Osteocyte (in vitro differentiated cells): ENCODE measurements around the gene DHRS4L2. TPM values are rescaled to one million over a fixed set of nuclear protein-coding genes. Genes with fewer than 3 reads are reported as not detected.
"Not testable (repeated sequence)": the region's sequence is repeated elsewhere in the genome, so short reads cannot be mapped to it uniquely, and the experiment has no call there.

Source experiments
- DNase-seq: peaks from one replicate; pipeline ENCODE4 v3.0.0; 2021; ENCODE audit warnings: mixed read lengths; ENCODE audit not compliant: unreplicated experiment; ENCODE audit errors: extremely low spot score
- H3K27ac Mint-ChIP-seq: one replicate; pipeline ENCODE4 v1.8.0; 2021; ENCODE audit warnings: mild to moderate bottlenecking, mixed read lengths; ENCODE audit not compliant: unreplicated experiment
- H3K27me3 Mint-ChIP-seq: one replicate; pipeline ENCODE4 v1.8.0; 2021; ENCODE audit warnings: mixed read lengths; ENCODE audit not compliant: unreplicated experiment
- H3K36me3 Mint-ChIP-seq: one replicate; pipeline ENCODE4 v1.8.0; 2021; ENCODE audit warnings: mixed read lengths; ENCODE audit not compliant: unreplicated experiment
- H3K4me1 Mint-ChIP-seq: one replicate; pipeline ENCODE4 v1.8.0; 2021; ENCODE audit warnings: mixed read lengths; ENCODE audit not compliant: unreplicated experiment
- H3K4me3 Mint-ChIP-seq: one replicate; pipeline ENCODE4 v1.8.0; 2021; ENCODE audit warnings: mild to moderate bottlenecking, moderate library complexity, mixed read lengths; ENCODE audit not compliant: unreplicated experiment
- H3K9me3 Mint-ChIP-seq: one replicate; pipeline ENCODE4 v1.8.0; 2021; ENCODE audit warnings: mixed read lengths; ENCODE audit not compliant: unreplicated experiment
- CTCF ChIP-seq: fragments of 200-600 bp; sonication (generic); IDR thresholded peaks from 2 replicates; pipeline ENCODE4 v1.5.0; 2021; ENCODE audit warnings: antibody characterized with exemption, mild to moderate bottlenecking, moderate library complexity
- total RNA-seq: library from RNA; stranded (reverse); gene quantifications from 2 replicates; pipeline ENCODE4 v1.2.1, GENCODE V29; 2021

DHRS4L2 gene
- total RNA-seq, 1 donor from 2014 or later = 17.1 TPM

GRCh38 chr14:24042746-24043145 lies 54.0 kb downstream of the DHRS4L2 start:
- DNase-seq = no peak
- H3K27me3 Mint-ChIP-seq = peaks cover 22% of the 10 kb centered on the region
- H3K4me1 Mint-ChIP-seq = no peaks in the 10 kb centered on the region
- no peaks in the 10 kb centered on the region for H3K36me3 Mint-ChIP-seq
- TF ChIP-seq CTCF = no peak
- H3K27ac Mint-ChIP-seq = no peak overlapping the region
- H3K4me3 Mint-ChIP-seq = no peak overlapping the region
- H3K9me3 Mint-ChIP-seq = no peaks in the 10 kb centered on the region

- not testable (repeated sequence) for H3K4me3 Mint-ChIP-seq, H3K9me3 Mint-ChIP-seq, DNase-seq, H3K36me3 Mint-ChIP-seq, H3K4me1 Mint-ChIP-seq, H3K27ac Mint-ChIP-seq
- peaks cover 56% of the 10 kb centered on the region for H3K27me3 Mint-ChIP-seq
These were observed 60.3 kb downstream of the DHRS4L2 start for GRCh38 chr14:24049002-24049401.

- Mint-ChIP-seq H3K27me3 (peaks cover 59% of the 10 kb centered on the region), H3K27ac (peak overlapping the region; percentile 27), H3K4me3 (peak overlapping the region; percentile 73)
- DNase-seq, H3K36me3 Mint-ChIP-seq, H3K9me3 Mint-ChIP-seq, H3K4me1 Mint-ChIP-seq: not testable (repeated sequence)
These were observed 62.0 kb downstream of the DHRS4L2 start for GRCh38 chr14:24050753-24051152.

- H3K4me1 Mint-ChIP-seq = peaks cover 10% of the 10 kb centered on the region
- H3K27me3 Mint-ChIP-seq = peaks cover 55% of the 10 kb centered on the region
- no peak for DNase-seq
- H3K9me3 Mint-ChIP-seq = no peaks in the 10 kb centered on the region
- peak overlapping the region; percentile 27 for H3K27ac Mint-ChIP-seq
- peak overlapping the region; percentile 73 for H3K4me3 Mint-ChIP-seq
- H3K36me3 Mint-ChIP-seq = no peaks in the 10 kb centered on the region
- no peak for TF ChIP-seq CTCF
These were observed 62.6 kb downstream of the DHRS4L2 start for GRCh38 chr14:24051176-24051788.

GRCh38 chr14:24051789-24052655 lies 63.3 kb downstream of the DHRS4L2 start, which contains the start of gene CARMIL3:
TSS of gene CARMIL3 (plus strand) at chr14:24052009. CDS start at chr14:24052154, 145 bp downstream.
- H3K9me3 Mint-ChIP-seq = no peaks in the 10 kb centered on the region
- peak within 1 kb of the TSS; percentile 27 for H3K27ac Mint-ChIP-seq
- peak within 1 kb of the TSS; percentile 73 for H3K4me3 Mint-ChIP-seq
- peaks cover 51% of the 10 kb centered on the region for H3K27me3 Mint-ChIP-seq
- DNase-seq = no peak
- peaks cover 10% of the 10 kb centered on the region for H3K4me1 Mint-ChIP-seq
- no peaks in the 10 kb centered on the region for H3K36me3 Mint-ChIP-seq
- TF ChIP-seq CTCF = no peak
